Osteoblast (primary cell): ENCODE measurements around the gene BICRA. TPM values are rescaled to one million over a fixed set of nuclear protein-coding genes. Genes with fewer than 3 reads are reported as not detected.

Source experiments
- DNase-seq: peaks from one replicate; pipeline ENCODE4 v3.0.0; 2011; ENCODE audit warnings: low spot score, mixed read lengths; ENCODE audit not compliant: insufficient read length; ENCODE audit errors: missing footprints
- H2AFZ ChIP-seq: 2 replicates; pipeline ENCODE4 v1.6.0; 2011; ENCODE audit warnings: mild to moderate bottlenecking, low read length
- H3K27ac ChIP-seq: 2 replicates; pipeline ENCODE4 v1.5.1; 2011; ENCODE audit warnings: mild to moderate bottlenecking, low read depth, low read length, moderate library complexity
- H3K27me3 ChIP-seq: 2 replicates; pipeline ENCODE4 v1.6.0; 2012; ENCODE audit warnings: mild to moderate bottlenecking, control low read depth, inconsistent platforms, low read length, moderate library complexity; ENCODE audit not compliant: insufficient read depth
- H3K36me3 ChIP-seq: 2 replicates; pipeline ENCODE4 v1.5.1; 2011; ENCODE audit warnings: mild to moderate bottlenecking, low read length, control low read depth, moderate library complexity; ENCODE audit not compliant: insufficient read depth
- H3K4me1 ChIP-seq: 2 replicates; pipeline ENCODE4 v1.5.1; 2011; ENCODE audit warnings: mild to moderate bottlenecking, low read length, control low read depth, moderate library complexity; ENCODE audit not compliant: insufficient read depth
- H3K4me2 ChIP-seq: 2 replicates; pipeline ENCODE4 v1.6.0; 2011; ENCODE audit warnings: mild to moderate bottlenecking, low read length; ENCODE audit not compliant: insufficient read depth
- H3K4me3 ChIP-seq: fragments of 200-600 bp; sonication (generic); 3 replicates; pipeline ENCODE4 v1.5.1; 2012; ENCODE audit warnings: mild to moderate bottlenecking, low read length, inconsistent platforms; ENCODE audit not compliant: insufficient read depth
- H3K79me2 ChIP-seq: 2 replicates; pipeline ENCODE4 v1.6.0; 2012; ENCODE audit warnings: mild to moderate bottlenecking, low read length, control low read depth, inconsistent platforms; ENCODE audit not compliant: insufficient read depth
- H3K9me3 ChIP-seq: 2 replicates; pipeline ENCODE4 v1.5.1; 2011; ENCODE audit warnings: low read depth, low read length, control low read depth
- H4K20me1 ChIP-seq: 2 replicates; pipeline ENCODE4 v1.6.0; 2012; ENCODE audit warnings: mild to moderate bottlenecking, low read length, control low read depth; ENCODE audit not compliant: insufficient read depth
- total RNA-seq: library from RNA; depleted of rRNA; stranded (reverse); fragments of >200 nt; gene quantifications from 2 replicates; pipeline ENCODE4 v1.2.3, GENCODE V29; 2012
- TF ChIP-seq, protein P1 (sequence below): IDR thresholded peaks from 2 replicates; pipeline ENCODE4 v1.5.1; 2011; ENCODE audit warnings: mild to moderate bottlenecking, low read depth, low read length, moderate library complexity; ENCODE audit errors: extremely low read depth

BICRA gene
- total RNA-seq, 1 donor = 4.7 TPM

DNA sequence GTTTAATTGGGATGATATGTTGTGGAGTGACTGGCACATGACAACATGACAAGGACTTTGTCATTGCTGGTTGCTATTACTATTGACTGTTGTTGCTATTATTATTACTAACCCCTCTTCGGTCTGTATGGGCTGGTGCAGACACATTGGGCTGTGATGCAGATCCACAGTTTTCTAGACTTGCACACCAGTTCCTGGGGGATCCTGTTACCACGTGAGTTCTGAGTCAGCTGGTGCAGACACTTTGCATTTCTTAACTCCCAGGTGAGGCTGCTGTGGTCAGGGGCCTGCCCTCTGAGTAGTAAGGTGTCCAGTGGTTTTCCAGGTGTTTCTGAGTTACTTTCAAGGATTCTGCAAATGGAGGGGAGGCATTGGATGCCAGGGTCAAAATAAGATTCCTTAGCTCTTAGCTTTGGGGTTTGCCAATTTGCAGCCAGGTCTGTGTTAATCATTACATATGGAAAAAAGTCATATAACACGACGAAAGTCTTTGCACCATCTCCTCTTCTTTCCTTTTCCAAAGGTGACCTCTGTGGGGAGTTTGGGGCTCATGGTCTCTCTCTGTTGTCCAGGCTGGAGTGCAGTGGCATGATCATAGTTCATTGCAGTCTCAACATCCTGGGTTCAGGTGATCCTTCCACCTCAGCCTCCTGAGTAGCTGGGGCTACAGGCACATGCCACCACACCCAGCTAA, 19.3 kb downstream of the BICRA start:
- peak; percentile 29 for DNase-seq
- Histone ChIP-seq H2AFZ (no peak overlapping the region), H3K4me3 (no peak overlapping the region), H3K79me2 (peaks cover 91% of the 10 kb centered on the region), H3K9me3 (no peaks in the 10 kb centered on the region), H3K4me1 (no peaks in the 10 kb centered on the region), H3K36me3 (no peaks in the 10 kb centered on the region), H3K27me3 (no peaks in the 10 kb centered on the region), H3K27ac (no peak overlapping the region), H4K20me1 (peaks cover 62% of the 10 kb centered on the region), H3K4me2 (no peak overlapping the region)
- TF ChIP-seq, protein P1, sequence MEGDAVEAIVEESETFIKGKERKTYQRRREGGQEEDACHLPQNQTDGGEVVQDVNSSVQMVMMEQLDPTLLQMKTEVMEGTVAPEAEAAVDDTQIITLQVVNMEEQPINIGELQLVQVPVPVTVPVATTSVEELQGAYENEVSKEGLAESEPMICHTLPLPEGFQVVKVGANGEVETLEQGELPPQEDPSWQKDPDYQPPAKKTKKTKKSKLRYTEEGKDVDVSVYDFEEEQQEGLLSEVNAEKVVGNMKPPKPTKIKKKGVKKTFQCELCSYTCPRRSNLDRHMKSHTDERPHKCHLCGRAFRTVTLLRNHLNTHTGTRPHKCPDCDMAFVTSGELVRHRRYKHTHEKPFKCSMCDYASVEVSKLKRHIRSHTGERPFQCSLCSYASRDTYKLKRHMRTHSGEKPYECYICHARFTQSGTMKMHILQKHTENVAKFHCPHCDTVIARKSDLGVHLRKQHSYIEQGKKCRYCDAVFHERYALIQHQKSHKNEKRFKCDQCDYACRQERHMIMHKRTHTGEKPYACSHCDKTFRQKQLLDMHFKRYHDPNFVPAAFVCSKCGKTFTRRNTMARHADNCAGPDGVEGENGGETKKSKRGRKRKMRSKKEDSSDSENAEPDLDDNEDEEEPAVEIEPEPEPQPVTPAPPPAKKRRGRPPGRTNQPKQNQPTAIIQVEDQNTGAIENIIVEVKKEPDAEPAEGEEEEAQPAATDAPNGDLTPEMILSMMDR = no peak

DNA sequence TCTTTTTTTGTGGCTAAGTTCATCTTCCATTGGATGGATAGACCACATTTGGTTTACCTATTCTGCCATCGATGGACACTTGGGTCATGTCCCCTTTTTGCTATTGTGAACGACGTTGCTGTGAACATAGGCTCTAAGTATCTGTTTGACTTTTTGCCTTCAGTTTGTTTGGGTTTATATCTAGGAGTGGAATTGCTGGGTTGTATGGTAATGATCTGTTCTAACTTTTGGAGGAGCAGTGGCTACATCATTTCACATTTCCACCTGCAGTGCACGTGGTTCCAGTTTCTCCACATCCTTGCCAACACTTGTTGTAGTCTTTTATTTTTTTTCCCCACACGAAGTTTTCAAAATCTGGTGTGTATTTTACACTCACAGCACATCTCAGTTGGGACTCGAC, 21.7 kb downstream of the BICRA start:
- no peaks in the 10 kb centered on the region for H3K4me1 ChIP-seq
- H3K9me3 ChIP-seq = no peaks in the 10 kb centered on the region
- no peaks in the 10 kb centered on the region for H3K36me3 ChIP-seq

DNA sequence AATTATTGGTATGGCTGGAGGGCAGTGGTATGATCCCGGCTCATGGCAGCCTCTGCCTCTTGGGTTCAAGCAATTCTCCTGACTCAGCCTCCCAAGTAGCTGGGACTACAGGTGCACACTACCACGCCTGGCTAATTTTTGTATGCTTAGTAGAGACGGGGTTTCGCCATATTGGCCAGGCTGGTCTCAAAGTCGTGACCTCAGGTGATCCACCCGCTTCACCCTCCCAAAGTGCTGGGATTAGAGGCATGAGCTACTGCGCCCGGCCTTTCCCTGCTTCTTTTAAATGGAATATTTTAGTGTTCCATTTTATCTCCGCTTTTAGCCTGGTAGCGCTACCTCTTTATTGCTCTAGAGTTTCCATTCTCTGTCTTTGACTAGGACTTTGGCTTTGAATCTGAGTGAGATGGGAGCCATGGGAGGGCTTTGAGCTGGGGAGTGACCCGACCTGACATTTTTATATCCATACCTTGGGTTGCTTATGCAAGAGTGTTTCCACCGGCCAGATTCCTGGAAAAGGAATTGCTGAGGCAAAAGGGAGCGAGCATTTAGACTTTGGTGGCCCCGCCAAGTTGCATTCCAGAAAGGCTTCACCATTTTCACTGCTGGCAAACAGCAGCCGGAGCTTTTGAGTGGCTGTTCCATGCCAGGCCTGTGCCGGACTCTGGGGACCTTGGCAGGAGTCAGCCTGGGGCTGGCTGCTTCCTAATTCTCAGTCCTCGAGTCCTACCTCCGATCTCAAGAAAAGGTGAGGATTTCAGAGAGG, 22.9 kb downstream of the BICRA start:
- DNase-seq = peak; percentile 66

More for the DNA sequence above, 21.7 kb downstream of the BICRA start:
- Histone ChIP-seq H4K20me1 (peaks cover 63% of the 10 kb centered on the region), H2AFZ (no peak overlapping the region), H3K27me3 (no peaks in the 10 kb centered on the region), H3K27ac (no peak overlapping the region), H3K4me3 (no peak overlapping the region), H3K4me2 (no peak overlapping the region), H3K79me2 (peaks cover 90% of the 10 kb centered on the region)
- DNase-seq = no peak
- TF ChIP-seq, protein P1 = no peak

More for the DNA sequence above, 22.9 kb downstream of the BICRA start:
- no peaks in the 10 kb centered on the region for H3K9me3 ChIP-seq
- no peak overlapping the region for H2AFZ ChIP-seq
- peaks cover 88% of the 10 kb centered on the region for H3K79me2 ChIP-seq
- no peaks in the 10 kb centered on the region for H3K27me3 ChIP-seq
- H3K36me3 ChIP-seq = no peaks in the 10 kb centered on the region
- no peak overlapping the region for H3K4me3 ChIP-seq
- TF ChIP-seq, protein P1 = no peak
- H4K20me1 ChIP-seq = peaks cover 60% of the 10 kb centered on the region
- H3K27ac ChIP-seq = peak overlapping the region; percentile 8
- H3K4me1 ChIP-seq = no peaks in the 10 kb centered on the region
- no peak overlapping the region for H3K4me2 ChIP-seq
